AG08396 (cell line): ENCODE results near the gene MYO5A.
A peak's percentile ranks its signal among the peaks of the same experiment; 100 is the strongest.

Experiments
- DNase-seq: peaks from one replicate; pipeline ENCODE4 v3.0.0; 2012; ENCODE audit warnings: low spot score, mixed read lengths

The MYO5A gene

GRCh38 chr15:52362497-52362896, 166.2 kb downstream of the MYO5A start:
- peak; percentile 46 for DNase-seq

- DNase-seq = no peak
Measured at GRCh38 chr15:52361975-52362494, 166.6 kb downstream of the MYO5A start.

- DNase-seq = no peak
Measured at GRCh38 chr15:52361494-52361893, 167.2 kb downstream of the MYO5A start.

GRCh38 chr15:52360229-52361203, 168.2 kb downstream of the MYO5A start:
- no peak for DNase-seq

GRCh38 chr15:52359722-52360121, 169.0 kb downstream of the MYO5A start:
- DNase-seq = no peak

GRCh38 chr15:52357949-52358348, 170.7 kb downstream of the MYO5A start:
- DNase-seq = no peak

- no peak for DNase-seq
Measured at GRCh38 chr15:52352086-52352485, 176.6 kb downstream of the MYO5A start.

GRCh38 chr15:52351206-52351908, 177.3 kb downstream of the MYO5A start:
- no peak for DNase-seq

GRCh38 chr15:52350423-52350822, 178.3 kb downstream of the MYO5A start:
- DNase-seq = no peak

- DNase-seq = peak; percentile 27
Measured at GRCh38 chr15:52349052-52349700, 179.5 kb downstream of the MYO5A start.

GRCh38 chr15:52348056-52348745, 180.5 kb downstream of the MYO5A start:
- DNase-seq = no peak

GRCh38 chr15:52344592-52344991, 184.1 kb downstream of the MYO5A start:
- no peak for DNase-seq

- DNase-seq = no peak
Measured at GRCh38 chr15:52343831-52344230, 184.8 kb downstream of the MYO5A start.

GRCh38 chr15:52340093-52340492, 188.6 kb downstream of the MYO5A start:
- no peak for DNase-seq

- no peak for DNase-seq
Measured at GRCh38 chr15:52338891-52339290, 189.8 kb downstream of the MYO5A start.

GRCh38 chr15:52338058-52338457, 190.6 kb downstream of the MYO5A start:
- no peak for DNase-seq

GRCh38 chr15:52337198-52337853, 191.4 kb downstream of the MYO5A start:
- DNase-seq = peak; percentile 55

- DNase-seq = no peak
Measured at GRCh38 chr15:52336529-52336928, 192.2 kb downstream of the MYO5A start.

GRCh38 chr15:52334491-52335160, 194.1 kb downstream of the MYO5A start:
- no peak for DNase-seq

GRCh38 chr15:52331490-52332240, 197.0 kb downstream of the MYO5A start:
- DNase-seq = peak; percentile 28
